Adrenal gland (tissue), 12 donors: Measurements from ENCODE around the gene TMEM100. TPM values are rescaled to one million over a fixed set of nuclear protein-coding genes. Genes with fewer than 3 reads are reported as not detected.

ENCODE experiments used
- DNase-seq, 7 donors: peaks; one replicate each; pipeline ENCODE4 v3.0.0-alpha.2; 2019 to 2020
- H3K27ac ChIP-seq, 5 donors: fragments of 200-600 bp; sonication (generic) in 4 of 5; 1 replicate in 3 of 5; 2 replicates in 2 of 5; pipeline versions ENCODE4 v1.5.1 to v1.8.0; 2016 to 2020; ENCODE audit warnings: mild to moderate bottlenecking in 1 of 5
- H3K27me3 ChIP-seq: fragments of 200-600 bp; 2 replicates; pipeline ENCODE4 v1.8.0; 2021
- H3K36me3 ChIP-seq, 2 donors: fragments of 200-600 bp; replicated peaks in 1 of 2; 1 replicate in 1 of 2; 2 replicates in 1 of 2; pipeline versions ENCODE4 v1.5.1 to v1.8.0; 2018 to 2022
- H3K4me1 ChIP-seq, 2 donors: fragments of 200-600 bp; replicated peaks in 1 of 2; 1 replicate in 1 of 2; 2 replicates in 1 of 2; pipeline versions ENCODE4 v1.5.1 to v1.8.0; 2018 to 2021
- H3K4me3 ChIP-seq, 4 donors: fragments of 200-600 bp; sonication (generic) in 3 of 4; one replicate each; pipeline ENCODE4 v1.5.1; 2016 to 2018
- H3K9me3 ChIP-seq, 3 donors: fragments of 200-600 bp; sonication (generic) in 1 of 3; replicated peaks in 1 of 3; 1 replicate in 2 of 3; 2 replicates in 1 of 3; pipeline versions ENCODE4 v1.5.1 to v1.8.0; 2016 to 2021
- POLR2A ChIP-seq, 2 donors: fragments of 450-650 bp; IDR thresholded peaks; one replicate each; pipeline ENCODE4 v1.6.1; 2017; ENCODE audit warnings: antibody characterized with exemption in 2 of 2, mild to moderate bottlenecking in 2 of 2, moderate library complexity in 1 of 2
- WGBS, 4 donors: extraction: QIAGEN DNeasy Blood & Tissue Kit in 2 of 4; methylation state at CpG; one replicate each; pipeline versions ENCODE4 v1.1.5 to v1.1.7; 2013 to 2017; 5-methylcytosine and 5-hydroxymethylcytosine counted together
- intact Hi-C, 2 donors: fragments of 100-400 bp; cut with DNase I; formaldehyde crosslinking; loops; one replicate each; pipeline versions ENCODE4 v1.14.1 to v1.15.0; 2022 to 2023
- polyA plus RNA-seq, 3 donors: library from polyadenylated mRNA; stranded (reverse); fragments of 200-250 nt in 2 of 3; fragments of 350-450 nt in 1 of 3; fragmentation: Illumina TruSeq in 1 of 3; extraction: RNeasy Lipid Tissue Mini Kit (QIAGEN cat#74804) in 1 of 3; gene quantifications; one replicate each; pipeline ENCODE4 v1.2.3, GENCODE V29; 2013 to 2014
- total RNA-seq, 9 donors: library from RNA; depleted of rRNA in 4 of 9; stranded (reverse); fragments of >200 nt in 4 of 9; fragments of 120-200 nt in 1 of 9; fragmentation: NEBNext Ultra II Directional in 1 of 9; extraction: Animal tissue kit (Norgen Biotek cat#: 25700) in 1 of 9; gene quantifications; one replicate each; pipeline versions ENCODE4 v1.1.0 to v1.2.4, GENCODE V29; 2013 to 2023
- TF ChIP-seq, protein P1 (sequence below), 6 experiments: fragments of 450-650 bp in 4 of 6; fragments of 200-600 bp in 2 of 6; sonication (generic) in 1 of 6; IDR thresholded peaks; 1 replicate in 5 of 6; 2 replicates in 1 of 6; pipeline versions ENCODE4 v1.5.1 to v1.8.0; 2016 to 2021; ENCODE audit warnings: antibody characterized with exemption in 6 of 6, mild to moderate bottlenecking in 2 of 6, moderate library complexity in 1 of 6
- donor health status: healthy with polysubstance abuse.
- donor health status: Bipolar disorder and iron deficiency.
- donor health status: DM: yes; HTN: yes; CAD: no.
- donor health status: DM: no; HTN: no; CAD: no.
- donor health status: DM: no; HTN: no; CAD: no.
- donor health status: DM: yes; HTN: yes; CAD: no.

Gene TMEM100
- total and polyA plus RNA-seq, 12 donors: 1.3 to 11.5 (median 2.6) TPM

DNA sequence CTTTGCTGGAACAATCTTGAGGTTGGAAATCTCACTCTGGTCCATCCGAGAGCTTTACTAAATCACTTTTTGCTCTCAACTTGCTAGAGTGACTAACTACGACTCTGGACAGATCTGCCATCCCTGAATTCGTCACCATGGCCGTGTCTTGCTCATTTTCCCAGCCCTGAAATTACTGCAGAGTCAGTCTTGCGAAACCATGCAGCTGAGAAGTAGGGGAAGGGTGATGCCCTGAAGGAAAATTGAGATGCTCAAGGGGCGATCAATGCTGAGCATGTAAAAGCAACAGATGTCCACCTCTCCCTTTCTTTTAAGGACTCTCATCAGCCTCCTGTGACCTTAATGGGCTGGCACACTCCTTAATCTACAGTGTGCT lies 46.9 kb upstream of the TMEM100 start:
- Histone ChIP-seq H3K27ac (peak overlapping the region in 2 of 5 donors; percentile 28 to 58), H3K4me1 (peaks cover 0 to 12% of the 10 kb centered on the region in 2 donors), H3K27me3 (no peaks in the 10 kb centered on the region), H3K9me3 (no peaks in the 10 kb centered on the region), H3K4me3 (no peak overlapping the region), H3K36me3 (peaks cover 0 to 35% of the 10 kb centered on the region in 2 donors)
- 51 to 74% (median 61%) methylated on average over 6 of the region's 6 CpGs for WGBS, 4 donors
- intact Hi-C loops: loop anchor here in 1 of 2 donors (5.0 kb wide), 1 partner anchor 47 kb away; the partner anchor contains the start of gene TMEM100
- no peak for TF ChIP-seq POLR2A (IDR thresholded peaks at IDR 0.05)
- TF ChIP-seq, protein P1, sequence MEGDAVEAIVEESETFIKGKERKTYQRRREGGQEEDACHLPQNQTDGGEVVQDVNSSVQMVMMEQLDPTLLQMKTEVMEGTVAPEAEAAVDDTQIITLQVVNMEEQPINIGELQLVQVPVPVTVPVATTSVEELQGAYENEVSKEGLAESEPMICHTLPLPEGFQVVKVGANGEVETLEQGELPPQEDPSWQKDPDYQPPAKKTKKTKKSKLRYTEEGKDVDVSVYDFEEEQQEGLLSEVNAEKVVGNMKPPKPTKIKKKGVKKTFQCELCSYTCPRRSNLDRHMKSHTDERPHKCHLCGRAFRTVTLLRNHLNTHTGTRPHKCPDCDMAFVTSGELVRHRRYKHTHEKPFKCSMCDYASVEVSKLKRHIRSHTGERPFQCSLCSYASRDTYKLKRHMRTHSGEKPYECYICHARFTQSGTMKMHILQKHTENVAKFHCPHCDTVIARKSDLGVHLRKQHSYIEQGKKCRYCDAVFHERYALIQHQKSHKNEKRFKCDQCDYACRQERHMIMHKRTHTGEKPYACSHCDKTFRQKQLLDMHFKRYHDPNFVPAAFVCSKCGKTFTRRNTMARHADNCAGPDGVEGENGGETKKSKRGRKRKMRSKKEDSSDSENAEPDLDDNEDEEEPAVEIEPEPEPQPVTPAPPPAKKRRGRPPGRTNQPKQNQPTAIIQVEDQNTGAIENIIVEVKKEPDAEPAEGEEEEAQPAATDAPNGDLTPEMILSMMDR (IDR thresholded peaks at IDR 0.05): no peak
- DNase-seq: peak in 4 of 7 donors; percentile 46 to 53 (median 50)

GRCh38 chr17:55768936-55769624 lies 46.4 kb upstream of the TMEM100 start:
- intact Hi-C loops: loop anchor here in 1 of 2 donors (5.0 kb wide), 1 partner anchor 47 kb away; the partner anchor contains the start of gene TMEM100
- H3K27ac ChIP-seq: peak overlapping the region in 1 of 5 donors; percentile 58
- TF ChIP-seq, protein P1 (IDR thresholded peaks at IDR 0.05): no peak
- TF ChIP-seq POLR2A (IDR thresholded peaks at IDR 0.05): no peak
- peaks cover 0 to 17% of the 10 kb centered on the region in 2 donors for H3K4me1 ChIP-seq
- no peaks in the 10 kb centered on the region for H3K9me3 ChIP-seq
- H3K4me3 ChIP-seq: no peak overlapping the region
- H3K27me3 ChIP-seq: no peaks in the 10 kb centered on the region
- no peak for DNase-seq
- peaks cover 0 to 30% of the 10 kb centered on the region in 2 donors for H3K36me3 ChIP-seq

GRCh38 chr17:55765472-55765871 lies 42.8 kb upstream of the TMEM100 start:
- H3K4me3 ChIP-seq: no peak overlapping the region
- no peaks in the 10 kb centered on the region for H3K27me3 ChIP-seq
- H3K27ac ChIP-seq: no peak overlapping the region
- no peaks in the 10 kb centered on the region for H3K9me3 ChIP-seq
- H3K36me3 ChIP-seq: no peaks in the 10 kb centered on the region
- 91 to 95% (median 92%) methylated on average over 3 of the region's 3 CpGs for WGBS, 4 donors
- no peak for DNase-seq
- TF ChIP-seq POLR2A (IDR thresholded peaks at IDR 0.05): no peak
- TF ChIP-seq, protein P1 (IDR thresholded peaks at IDR 0.05): no peak
- intact Hi-C loops: loop anchor here in 1 of 2 donors (5.0 kb wide), 1 partner anchor 43 kb away; the partner anchor contains the start of gene TMEM100
- peaks cover 0 to 28% of the 10 kb centered on the region in 2 donors for H3K4me1 ChIP-seq

- no peaks in the 10 kb centered on the region for H3K9me3 ChIP-seq
- H3K27me3 ChIP-seq: no peaks in the 10 kb centered on the region
- no peak for DNase-seq
- no peak overlapping the region for H3K4me3 ChIP-seq
- intact Hi-C loops: loop anchor here in 1 of 2 donors (5.0 kb wide), 1 partner anchor 42 kb away; the partner anchor contains the start of gene TMEM100
- H3K27ac ChIP-seq: peak overlapping the region in 2 of 5 donors; percentile 9 to 57
- H3K36me3 ChIP-seq: no peaks in the 10 kb centered on the region
- TF ChIP-seq, protein P1 (IDR thresholded peaks at IDR 0.05): no peak
- TF ChIP-seq POLR2A (IDR thresholded peaks at IDR 0.05): no peak
- 92 to 96% (median 95%) methylated on average over 4 of the region's 4 CpGs for WGBS, 4 donors
- peaks cover 0 to 22% of the 10 kb centered on the region in 2 donors for H3K4me1 ChIP-seq
Observed at GRCh38 chr17:55764610-55765009, 41.9 kb upstream of the TMEM100 start.
